H1 (cell line): ENCODE results near the gene KLHL3. TPM values are rescaled to one million over a fixed set of nuclear protein-coding genes. Genes with fewer than 3 reads are reported as not detected.

Experiments used
- CTCF ChIA-PET: fragments of 300-600 bp; sonication (Branson Sonifier 250); formaldehyde crosslinking; loops from one replicate; lab custom pipeline; 2021; ENCODE audit not compliant: partially characterized antibody; lab: Charles Lee
- POLR2A ChIA-PET: fragments of 300-600 bp; sonication (Branson Sonifier 250); formaldehyde crosslinking; loops from one replicate; lab custom pipeline; 2021; ENCODE audit warnings: inconsistent platforms; ENCODE audit not compliant: partially characterized antibody; lab: Charles Lee
- DNase-seq, 2 experiments: peaks; one replicate each; pipeline versions ENCODE4 v3.0.0 to v3.0.0-alpha.2; 2010 to 2022; ENCODE audit warnings: low spot score in 2 of 2, low read depth in 1 of 2, mixed read lengths in 1 of 2
- FAIRE-seq: peaks from 2 replicates; lab custom pipeline; 2011; peaks lifted over from hg19 to GRCh38; lab: Jason Lieb, UNC
- H2AFZ ChIP-seq: 2 replicates; pipeline ENCODE4 v1.8.1; 2012; ENCODE audit warnings: low read length, inconsistent platforms
- H2AK5ac ChIP-seq: 2 replicates; pipeline ENCODE4 v1.6.1; 2013; ENCODE audit warnings: low read depth, low read length
- H2BK120ac ChIP-seq: replicated peaks from 2 replicates; pipeline ENCODE3; 2013; ENCODE audit warnings: low read depth, low read length, inconsistent platforms
- H2BK12ac ChIP-seq: 2 replicates; pipeline ENCODE4 v1.6.1; 2013; ENCODE audit warnings: low read depth, low read length
- H2BK15ac ChIP-seq: 2 replicates; pipeline ENCODE4 v1.6.1; 2013; ENCODE audit warnings: low read length
- H2BK20ac ChIP-seq: 2 replicates; pipeline ENCODE4 v1.6.1; 2013; ENCODE audit warnings: low read length
- H2BK5ac ChIP-seq: 2 replicates; pipeline ENCODE4 v1.6.1; 2013; ENCODE audit warnings: low read depth, low read length
- H3K14ac ChIP-seq: 2 replicates; pipeline ENCODE4 v1.6.1; 2013; ENCODE audit warnings: inconsistent platforms; ENCODE audit not compliant: insufficient read length
- H3K18ac ChIP-seq: 2 replicates; pipeline ENCODE4 v1.6.1; 2013; ENCODE audit warnings: low read length; ENCODE audit errors: extremely low read depth
- H3K23ac ChIP-seq: 2 replicates; pipeline ENCODE4 v1.6.1; 2013; ENCODE audit warnings: inconsistent platforms; ENCODE audit not compliant: insufficient read length
- H3K23me2 ChIP-seq: 2 replicates; pipeline ENCODE4 v1.6.1; 2013; ENCODE audit warnings: low read depth, low read length
- H3K27ac ChIP-seq: 2 replicates; pipeline ENCODE4 v1.6.1; 2011; ENCODE audit warnings: low read depth, low read length, inconsistent platforms
- H3K27me3 ChIP-seq, 4 experiments: replicated peaks in 1 of 4; 1 replicate in 1 of 4; 2 replicates in 3 of 4; pipeline versions ENCODE4 v1.6.1 to v1.8.1; 2011 to 2013; ENCODE audit warnings: low read length in 3 of 4, mild to moderate bottlenecking in 3 of 4, inconsistent platforms in 2 of 4, mixed read lengths in 2 of 4, moderate library complexity in 1 of 4; ENCODE audit not compliant: control insufficient read depth in 3 of 4, insufficient read depth in 3 of 4; ENCODE audit errors: extremely low read depth in 1 of 4
- H3K36me3 ChIP-seq, 4 experiments: 2 replicates each; pipeline versions ENCODE4 v1.6.1 to v1.8.1; 2011 to 2013; ENCODE audit warnings: mild to moderate bottlenecking in 4 of 4, low read length in 3 of 4, moderate library complexity in 2 of 4, control low read depth in 1 of 4, inconsistent platforms in 1 of 4; ENCODE audit not compliant: insufficient read depth in 4 of 4, control insufficient read depth in 2 of 4
- H3K4ac ChIP-seq: replicated peaks from 2 replicates; pipeline ENCODE3; 2013; ENCODE audit warnings: low read length, low read depth, mixed read lengths, inconsistent platforms; ENCODE audit not compliant: insufficient read length
- H3K4me1 ChIP-seq, 4 experiments: replicated peaks in 1 of 4; 1 replicate in 1 of 4; 2 replicates in 3 of 4; pipeline versions ENCODE4 v1.6.1 to v1.8.1; 2011 to 2013; ENCODE audit warnings: low read length in 3 of 4, inconsistent platforms in 2 of 4, mixed read lengths in 1 of 4; ENCODE audit not compliant: insufficient read depth in 4 of 4, control insufficient read depth in 3 of 4
- H3K4me2 ChIP-seq, 2 experiments: 2 replicates each; pipeline versions ENCODE4 v1.6.1 to v1.8.1; 2011 to 2013; ENCODE audit warnings: low read depth in 2 of 2, low read length in 2 of 2, control low read depth in 1 of 2, inconsistent platforms in 1 of 2, mild to moderate bottlenecking in 1 of 2; ENCODE audit not compliant: insufficient read depth in 1 of 2
- H3K4me3 ChIP-seq, 4 experiments: fragments of 200-600, 300-600 bp in 1 of 4; sonication (generic), shearing (Covaris generic), sonication (Bioruptor Twin) in 1 of 4; 2 replicates each; pipeline versions ENCODE4 v1.5.1 to v1.8.1; 2011 to 2016; ENCODE audit warnings: low read length in 4 of 4, low read depth in 3 of 4, control low read depth in 2 of 4, inconsistent platforms in 2 of 4, mild to moderate bottlenecking in 2 of 4, mixed read lengths in 1 of 4, moderate library complexity in 1 of 4; ENCODE audit not compliant: insufficient read depth in 2 of 4; ENCODE audit errors: extremely low read depth in 1 of 4
- H3K56ac ChIP-seq: replicated peaks from 2 replicates; pipeline ENCODE3; 2013; ENCODE audit warnings: low read depth, mild to moderate bottlenecking, mixed read lengths, low read length, inconsistent platforms; ENCODE audit not compliant: insufficient read length
- H3K79me1 ChIP-seq: 2 replicates; pipeline ENCODE4 v1.6.1; 2013; ENCODE audit warnings: low read depth, low read length, control low read depth
- H3K79me2 ChIP-seq, 2 experiments: 2 replicates each; pipeline versions ENCODE4 v1.6.1 to v1.8.1; 2012 to 2013; ENCODE audit warnings: low read length in 2 of 2, mild to moderate bottlenecking in 2 of 2, inconsistent platforms in 1 of 2; ENCODE audit not compliant: insufficient read depth in 2 of 2, control insufficient read depth in 1 of 2
- H3K9ac ChIP-seq, 4 experiments: replicated peaks in 1 of 4; 1 replicate in 1 of 4; 2 replicates in 3 of 4; pipeline versions ENCODE4 v1.6.1 to v1.8.1; 2011 to 2013; ENCODE audit warnings: low read depth in 3 of 4, low read length in 3 of 4, control low read depth in 2 of 4, mild to moderate bottlenecking in 2 of 4, moderate library complexity in 2 of 4, inconsistent platforms in 1 of 4; ENCODE audit errors: extremely low read depth in 1 of 4
- H3K9me3 ChIP-seq, 2 experiments: 2 replicates each; pipeline versions ENCODE4 v1.6.1 to v1.8.1; 2012 to 2013; ENCODE audit warnings: mild to moderate bottlenecking in 2 of 2, moderate library complexity in 2 of 2, control low read depth in 1 of 2, inconsistent platforms in 1 of 2, low read depth in 1 of 2, low read length in 1 of 2, mixed read lengths in 1 of 2; ENCODE audit not compliant: insufficient read depth in 2 of 2
- H4K20me1 ChIP-seq, 2 experiments: replicated peaks in 1 of 2; 2 replicates each; pipeline versions ENCODE3 to v1.8.1; 2011 to 2013; ENCODE audit warnings: inconsistent platforms in 2 of 2, low read length in 2 of 2, mild to moderate bottlenecking in 1 of 2; ENCODE audit not compliant: insufficient read depth in 2 of 2, control insufficient read depth in 1 of 2
- H4K5ac ChIP-seq: 2 replicates; pipeline ENCODE4 v1.6.1; 2013; ENCODE audit warnings: low read length, low read depth, mixed read lengths, inconsistent platforms; ENCODE audit not compliant: insufficient read length
- H4K8ac ChIP-seq: 2 replicates; pipeline ENCODE4 v1.8.0; 2013; ENCODE audit warnings: mild to moderate bottlenecking, moderate library complexity, low read length, inconsistent platforms; ENCODE audit not compliant: insufficient read depth; ENCODE audit errors: extremely low read depth
- H4K91ac ChIP-seq: replicated peaks from 2 replicates; pipeline ENCODE3; 2013; ENCODE audit warnings: low read length, mixed read lengths, inconsistent platforms; ENCODE audit not compliant: insufficient read length
- RAD21 ChIP-seq, 2 experiments: IDR thresholded peaks in 1 of 2; conservative IDR thresholded peaks in 1 of 2; 2 replicates each; pipeline ENCODE4 v1.6.1; 2011; ENCODE audit warnings: low read depth in 2 of 2, low read length in 2 of 2, improper control_type of control experiment in 1 of 2, inconsistent platforms in 1 of 2, mild to moderate bottlenecking in 1 of 2, moderate library complexity in 1 of 2
- WGBS, 2 experiments: shearing (Covaris generic) in 1 of 2; methylation state at CpG; one replicate each; pipeline versions ENCODE4 v1.1.6 to v1.1.7; 2013 to 2015; ENCODE audit warnings: low lambda C conversion rate in 2 of 2, mixed read lengths in 2 of 2, inconsistent platforms in 1 of 2, low coverage in 1 of 2, missing lambda C conversion rate in 1 of 2; ENCODE audit not compliant: insufficient replicate concordance in 2 of 2, insufficient coverage in 1 of 2, insufficient read length in 1 of 2; ENCODE audit errors: extremely low coverage in 1 of 2, missing lambda C conversion rate in 1 of 2; 5-methylcytosine and 5-hydroxymethylcytosine counted together
- polyA plus RNA-seq, 7 experiments: library from polyadenylated mRNA; depleted of rRNA in 3 of 7; stranded (reverse) in 5 of 7; unstranded in 2 of 7; fragments of >200 nt in 5 of 7; fragments of 200-250 nt in 2 of 7; gene quantifications; 1 replicate in 5 of 7; 2 replicates in 1 of 7; 4 replicates in 1 of 7; pipeline versions ENCODE4 v1.2.1 to v1.2.3, GENCODE V29; 2011 to 2013; ENCODE audit warnings: missing spikeins in 2 of 7, mixed read lengths in 2 of 7
- total RNA-seq: library from RNA; stranded (reverse); fragmentation: NEBNext Ultra II Directional; extraction: Animal tissue kit (Norgen Biotek cat#: 25700); gene quantifications from 2 replicates; pipeline ENCODE4 v1.2.1, GENCODE V29; 2021
- TF ChIP-seq, protein P1 (sequence below): IDR thresholded peaks from 2 replicates; pipeline ENCODE4 v1.6.1; 2011; ENCODE audit warnings: low read length, improper control_type of control experiment

Gene KLHL3
- total and polyA plus RNA-seq, 2 of the 8 experiments (the other 6 are each of a cell fraction or from before 2014, with no cell fraction given), result 7.4 to 13.7 TPM

GRCh38 chr5:137665678-137666460, 70.0 kb downstream of the KLHL3 start:
- H2BK15ac ChIP-seq, result no peak overlapping the region
- H3K18ac ChIP-seq, result no peak overlapping the region
- no peak overlapping the region for H2AFZ ChIP-seq
- 89% methylated on average over 3 of the region's 3 CpGs; no CpG with 5 or more reads in 1 of the 2 experiments for WGBS, 2 experiments
- no peaks in the 10 kb centered on the region for H3K36me3 ChIP-seq
- TF ChIP-seq, protein P1, sequence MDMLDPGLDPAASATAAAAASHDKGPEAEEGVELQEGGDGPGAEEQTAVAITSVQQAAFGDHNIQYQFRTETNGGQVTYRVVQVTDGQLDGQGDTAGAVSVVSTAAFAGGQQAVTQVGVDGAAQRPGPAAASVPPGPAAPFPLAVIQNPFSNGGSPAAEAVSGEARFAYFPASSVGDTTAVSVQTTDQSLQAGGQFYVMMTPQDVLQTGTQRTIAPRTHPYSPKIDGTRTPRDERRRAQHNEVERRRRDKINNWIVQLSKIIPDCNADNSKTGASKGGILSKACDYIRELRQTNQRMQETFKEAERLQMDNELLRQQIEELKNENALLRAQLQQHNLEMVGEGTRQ, result no peak
- no peak for TF ChIP-seq RAD21 (IDR thresholded peaks at IDR 0.05 in 1 of 2, conservative IDR thresholded peaks at IDR 0.05 in 1 of 2; ENCODE audit: low read depth in 2 of 2, low read length in 2 of 2)
- TF ChIP-seq, all 59 proteins: peak for 0
- no peak overlapping the region for H3K56ac ChIP-seq
- H3K4ac ChIP-seq, result no peak overlapping the region
- H3K9ac ChIP-seq, result no peak overlapping the region
- POLR2A ChIA-PET, result no interaction called here
- no peak overlapping the region for H4K91ac ChIP-seq
- no peak overlapping the region for H4K8ac ChIP-seq
- H3K4me1 ChIP-seq, result no peaks in the 10 kb centered on the region
- H3K27ac ChIP-seq, result no peak overlapping the region
- H2BK5ac ChIP-seq, result no peak overlapping the region
- H3K14ac ChIP-seq, result no peak overlapping the region
- no peak overlapping the region for H2AK5ac ChIP-seq
- DNase-seq (no peak), FAIRE-seq (no peak)
- CTCF ChIA-PET, result interaction anchor here (0.8 to 1.2 kb wide), 6 partner anchors 29 to 113 kb away, joined by 3 to 8 read pairs (median 4); partner anchors contain the start of gene KLHL3
- no peak overlapping the region for H3K4me3 ChIP-seq
- no peak overlapping the region for H4K5ac ChIP-seq
- H3K27me3 ChIP-seq, result no peaks in the 10 kb centered on the region
- H3K79me2 ChIP-seq, result no peaks in the 10 kb centered on the region
- no peak overlapping the region for H2BK120ac ChIP-seq
- H3K23me2 ChIP-seq, result no peaks in the 10 kb centered on the region; the same call in 1 of the 2 replicates
- no peaks in the 10 kb centered on the region for H4K20me1 ChIP-seq
- no peak overlapping the region for H3K23ac ChIP-seq
- H3K4me2 ChIP-seq, result no peak overlapping the region
- H3K9me3 ChIP-seq, result no peaks in the 10 kb centered on the region
- H2BK12ac ChIP-seq, result no peak overlapping the region
- no peaks in the 10 kb centered on the region for H3K79me1 ChIP-seq
- H2BK20ac ChIP-seq, result no peak overlapping the region
